HG02885 (cell line): ENCODE data around the gene GLRX.

Experiments
- ATAC-seq: cut with Tn5 transposase; IDR thresholded peaks from one replicate; pipeline ENCODE4 v1.9.1; 2021; ENCODE audit warnings: mild to moderate bottlenecking; ENCODE audit not compliant: unreplicated experiment, poor library complexity

The GLRX gene

DNA sequence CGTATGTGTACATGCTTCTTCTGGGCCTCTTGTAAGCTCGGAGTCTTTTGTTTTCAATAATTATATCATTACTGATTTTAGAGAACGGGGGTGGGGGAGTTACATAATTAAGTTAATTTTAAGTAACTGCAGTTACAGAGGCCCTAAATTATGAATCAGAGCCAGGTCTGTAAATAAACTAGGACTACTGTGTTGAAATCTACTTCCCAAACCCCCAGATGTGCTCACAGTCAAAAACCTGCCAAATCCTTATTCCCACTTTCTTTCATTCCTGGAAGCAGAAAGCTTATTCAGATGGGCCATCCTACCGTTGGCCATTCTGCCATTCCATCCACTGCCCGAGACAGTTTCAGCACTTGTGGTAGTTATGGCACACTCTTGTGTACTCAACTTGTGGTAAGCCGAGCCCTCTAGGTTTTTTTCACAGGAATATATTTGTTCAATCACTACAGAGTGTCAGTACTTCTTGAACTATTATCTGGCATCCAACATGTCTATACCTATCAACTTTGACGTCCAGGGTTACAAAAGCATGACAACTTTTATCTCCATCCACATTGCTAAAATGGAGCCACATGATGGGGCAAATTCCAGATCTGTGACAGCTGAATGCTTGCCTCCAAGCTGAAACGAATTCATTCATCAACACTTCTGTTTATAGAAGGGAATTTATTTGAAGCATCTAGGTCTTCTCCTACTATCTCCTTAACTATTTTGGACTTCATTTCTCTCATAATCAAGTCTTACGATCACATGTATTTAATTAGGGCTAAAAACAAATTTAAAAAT is 37.8 kb downstream of the GLRX start:
- ATAC-seq: no peak

DNA sequence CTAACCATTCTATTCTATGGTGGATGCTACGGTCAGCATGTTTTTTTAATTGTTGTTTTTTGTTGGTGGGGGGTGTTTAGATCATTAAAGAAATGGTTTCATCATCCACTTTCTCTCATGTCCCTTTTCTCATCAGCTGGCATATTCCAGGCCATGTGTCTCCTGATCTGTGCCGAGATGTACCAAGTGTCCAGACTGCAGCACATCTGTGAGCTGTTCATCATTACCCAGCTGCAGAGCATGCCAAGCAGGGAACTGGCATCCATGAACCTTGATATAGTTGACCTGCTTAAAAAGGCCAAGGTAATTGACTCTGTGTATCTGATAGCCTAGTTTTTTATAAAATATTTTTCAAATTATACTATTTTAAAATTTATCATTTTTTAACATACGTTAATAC is 38.9 kb downstream of the GLRX start:
- ATAC-seq: no peak

DNA sequence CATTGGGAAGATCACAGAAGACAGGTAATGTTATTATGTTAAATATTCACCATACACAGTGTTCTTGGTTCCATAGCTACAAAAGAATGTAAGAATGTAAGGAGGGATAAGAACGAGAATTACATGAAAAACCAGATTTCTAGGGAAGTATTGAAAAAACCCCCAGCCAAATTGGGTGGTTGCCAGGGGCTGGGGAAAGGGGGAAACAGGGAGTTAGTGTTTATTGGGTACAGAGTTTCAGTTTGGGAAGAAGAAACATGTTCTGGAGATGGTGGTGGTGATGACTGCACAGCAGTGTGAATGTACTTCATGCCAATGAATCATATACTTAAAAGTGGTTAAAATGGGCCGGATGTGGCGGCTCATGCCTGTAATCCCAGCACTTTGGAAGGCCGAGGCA is 40.3 kb downstream of the GLRX start:
- no peak for ATAC-seq

DNA sequence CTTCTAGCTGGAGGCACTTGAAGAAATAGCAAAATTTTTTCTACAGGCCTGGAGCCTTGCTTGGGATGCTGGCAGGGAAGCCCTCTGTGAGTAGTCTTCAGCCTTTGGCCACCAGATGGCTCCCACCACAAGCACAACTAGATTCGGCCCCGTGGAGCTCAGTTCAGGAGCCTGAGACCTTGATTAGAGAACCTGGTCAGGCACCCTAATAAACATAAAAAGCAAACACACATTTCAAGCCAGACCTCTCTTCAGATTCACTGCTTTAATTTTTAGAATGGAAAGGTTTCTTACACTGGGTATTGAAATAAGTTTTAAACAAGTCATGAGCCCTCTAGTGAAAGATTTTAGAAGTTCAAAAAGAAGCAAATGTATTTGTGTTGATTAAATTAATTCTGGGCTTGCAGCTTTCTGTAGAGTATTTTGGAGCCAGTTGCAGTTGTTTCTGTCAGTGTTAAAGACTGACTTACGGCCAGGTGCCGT is 41.4 kb downstream of the GLRX start:
- peak; percentile 99 for ATAC-seq

DNA sequence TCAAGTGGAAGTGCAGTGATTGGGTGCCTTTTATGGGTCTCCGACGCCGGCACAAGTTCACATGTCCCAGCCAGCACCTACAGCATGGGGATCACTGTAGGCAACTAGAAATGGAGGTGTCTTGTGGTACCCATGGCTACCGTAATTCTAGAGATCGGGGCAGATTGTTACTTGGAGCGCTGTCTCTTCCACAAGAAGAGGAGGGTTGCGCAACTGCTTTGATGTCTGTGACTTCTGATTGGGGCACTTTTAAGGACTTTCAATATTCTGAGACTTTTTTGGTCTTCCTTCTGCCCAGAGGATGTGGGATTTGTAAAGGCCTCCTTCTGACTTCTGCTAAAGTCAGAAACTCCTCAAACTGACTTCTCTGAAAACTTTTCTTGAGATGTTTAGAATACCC is 41.9 kb downstream of the GLRX start:
- no peak for ATAC-seq

DNA sequence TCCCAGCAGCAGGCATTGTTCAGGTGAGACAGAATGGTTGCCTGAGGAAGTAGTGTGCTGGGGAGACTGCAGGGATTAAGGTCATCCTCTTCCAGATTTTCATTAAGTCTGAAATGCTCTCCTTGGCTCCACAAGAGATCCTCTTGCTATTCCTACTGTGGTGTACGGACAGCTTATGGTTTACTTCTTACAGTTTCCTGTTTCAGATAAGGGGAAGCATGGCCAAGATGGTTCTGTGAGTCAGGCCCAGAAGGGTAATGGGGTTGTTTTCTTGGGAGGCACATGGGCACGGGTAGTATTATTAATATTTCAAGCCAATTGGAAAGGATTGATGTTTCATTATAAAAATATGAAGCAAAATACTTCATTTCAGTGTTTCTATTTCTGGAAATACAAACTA is 42.9 kb downstream of the GLRX start:
- no peak for ATAC-seq

DNA sequence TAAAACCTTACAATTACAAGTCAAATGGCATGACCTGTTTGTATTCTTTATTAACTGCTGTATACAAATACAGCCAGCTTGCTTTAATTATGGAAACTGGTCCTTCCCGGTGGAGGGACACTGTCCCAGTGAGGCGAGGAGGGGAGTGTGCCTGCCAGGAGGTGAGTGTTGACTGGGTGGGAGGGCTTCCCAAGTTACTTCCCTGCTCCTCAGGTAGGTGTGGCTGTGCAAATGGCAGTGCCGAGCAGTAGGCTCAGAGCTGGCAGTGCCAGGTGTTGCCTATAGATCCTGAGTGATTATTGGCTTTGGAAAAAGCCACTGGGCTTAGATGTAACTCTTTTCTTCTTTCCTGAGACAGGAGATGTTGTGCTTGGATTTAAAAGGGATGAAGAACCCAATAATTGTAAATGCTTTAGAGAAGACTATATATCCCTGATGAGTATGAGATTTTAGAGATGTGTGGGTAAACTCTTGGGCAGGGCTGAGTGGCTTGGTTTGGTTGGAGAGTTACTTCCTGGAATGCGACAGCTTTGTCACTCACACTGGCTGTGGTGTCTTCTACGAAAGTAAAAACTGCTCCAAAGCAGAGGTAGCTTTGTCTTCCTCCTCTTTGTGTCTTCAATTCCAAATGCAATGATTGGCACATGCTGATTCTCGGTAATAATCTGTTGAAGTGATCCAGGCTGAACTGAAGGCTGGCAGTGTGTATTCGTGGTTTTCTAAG is 43.7 kb downstream of the GLRX start:
- no peak for ATAC-seq

DNA sequence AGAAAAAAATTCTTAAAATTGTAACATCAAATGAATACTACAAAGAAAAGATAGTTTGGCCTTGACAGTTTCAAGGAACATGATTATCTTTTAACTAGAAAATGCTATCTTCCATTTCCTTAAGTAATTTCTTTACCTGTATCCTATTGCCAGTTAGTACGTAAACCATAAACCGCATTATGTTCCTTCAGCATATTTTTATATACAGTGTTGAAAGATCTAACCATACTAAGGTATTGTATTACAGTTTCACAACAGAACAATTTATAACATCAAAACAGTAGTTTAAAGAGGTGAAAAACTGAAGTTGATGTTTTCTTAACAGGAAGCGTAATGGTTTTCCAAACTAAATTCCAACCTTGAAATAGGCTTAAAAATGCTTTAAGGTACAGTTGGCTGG is 45.1 kb downstream of the GLRX start:
- no peak for ATAC-seq

DNA sequence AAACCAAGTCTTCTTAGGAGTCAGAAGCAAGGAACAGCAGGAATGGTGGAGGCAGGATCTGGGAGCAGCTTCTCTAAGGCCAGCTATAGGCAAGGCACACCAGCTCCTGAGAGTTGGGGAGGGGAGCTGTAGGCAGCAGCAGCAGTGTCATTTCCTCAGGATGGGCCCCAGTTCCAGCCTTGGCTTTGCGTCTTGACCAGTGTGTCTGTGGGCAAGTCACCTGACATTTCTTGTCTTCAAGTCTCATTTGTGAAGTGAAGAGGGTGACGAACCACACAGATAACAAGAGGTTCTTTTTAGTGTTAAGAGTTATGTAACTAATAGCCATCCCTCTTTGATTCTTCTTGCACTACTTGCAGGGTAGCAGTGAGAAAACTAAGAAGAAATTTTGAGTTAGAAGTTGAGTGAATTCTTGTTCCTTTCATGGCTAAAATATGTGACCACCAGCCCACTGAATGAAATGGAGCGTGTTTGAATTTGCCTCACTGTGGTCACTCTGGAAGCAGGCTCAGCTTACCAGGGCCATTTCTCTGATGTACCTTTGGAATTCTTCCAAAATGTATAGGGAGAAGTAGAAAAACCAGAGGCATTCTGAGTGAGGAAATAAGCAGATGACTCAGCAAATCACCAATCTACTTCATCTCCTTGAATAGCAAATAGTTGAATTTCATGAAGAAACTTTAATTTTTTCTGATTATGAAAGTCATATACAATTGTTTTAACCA is 49.0 kb downstream of the GLRX start:
- ATAC-seq: no peak

DNA sequence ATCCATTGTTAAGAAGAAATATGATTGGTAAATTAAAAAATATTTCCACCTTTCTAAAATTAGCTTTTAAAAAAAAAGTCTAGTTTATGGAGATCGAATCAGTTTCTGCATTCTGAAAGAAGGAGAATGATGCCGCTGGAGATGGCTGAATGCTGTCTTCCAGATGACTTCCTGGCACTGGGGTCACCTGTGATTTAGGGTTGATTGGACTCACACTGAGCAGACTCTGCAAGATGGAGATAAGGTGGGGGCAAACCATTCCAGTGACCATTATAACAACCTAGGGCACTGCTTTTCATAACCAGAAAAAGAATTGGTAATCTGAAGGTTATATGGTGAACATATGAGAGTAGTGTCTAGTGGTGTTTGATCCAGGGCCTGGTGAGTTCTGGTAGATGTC is 50.6 kb downstream of the GLRX start:
- no peak for ATAC-seq

DNA sequence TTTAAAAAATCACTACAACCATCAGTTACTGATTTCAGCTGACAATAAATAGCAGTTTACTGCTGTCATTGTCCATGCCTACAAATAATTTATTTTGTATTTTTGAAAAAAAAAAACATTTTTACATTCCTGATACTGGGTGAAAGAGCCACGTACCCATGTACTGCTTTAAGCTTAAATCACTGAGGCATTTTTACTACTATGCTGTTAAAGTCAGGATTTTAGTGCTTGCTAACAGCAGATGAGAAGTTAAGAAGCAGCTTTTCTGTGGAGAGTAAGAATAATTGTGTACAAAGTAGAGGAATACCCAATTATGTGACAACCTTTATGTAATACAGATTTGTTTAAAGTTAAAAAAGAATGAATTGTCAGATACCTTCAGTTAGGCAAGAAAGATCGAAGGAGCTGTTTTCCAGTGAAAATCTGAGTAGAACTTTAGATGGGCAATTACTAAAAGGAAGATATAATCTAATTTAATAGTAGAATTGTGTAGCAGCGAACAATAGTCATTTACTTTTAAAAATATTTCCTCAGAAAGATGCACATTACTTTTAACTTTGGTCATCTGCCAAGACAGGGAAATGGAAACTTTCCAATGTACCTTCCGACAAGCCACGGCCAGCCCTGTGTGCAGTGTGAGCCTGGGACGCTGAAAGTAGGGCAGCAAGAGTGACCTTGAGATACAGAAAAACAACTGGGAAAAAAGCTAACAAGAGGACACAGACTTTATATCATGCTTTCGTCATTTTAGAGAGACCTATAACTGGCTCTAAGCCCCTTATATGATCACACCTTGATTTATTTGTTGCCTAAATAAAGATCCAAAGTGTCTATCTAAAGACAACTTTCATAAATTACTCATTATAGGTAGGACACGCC is 51.5 kb downstream of the GLRX start:
- no peak for ATAC-seq

DNA sequence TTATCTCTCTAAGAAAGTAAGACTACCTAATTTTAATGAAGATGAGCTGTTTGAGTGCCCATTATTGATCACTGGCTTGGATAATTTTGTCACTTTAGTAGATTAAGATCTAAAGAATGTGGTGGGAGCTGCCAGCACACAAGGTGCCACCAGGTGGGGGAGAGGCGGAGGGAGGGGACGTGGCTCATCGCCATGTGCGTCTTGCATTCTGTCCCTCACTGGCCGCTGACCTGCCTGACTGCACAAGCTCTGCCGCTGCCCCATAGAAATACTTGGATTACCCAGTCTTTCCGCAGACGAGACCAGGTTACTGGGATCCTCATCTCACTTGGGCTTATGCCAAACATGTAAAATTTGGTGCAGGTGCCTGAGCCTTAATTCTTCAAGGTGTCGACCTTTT is 53.8 kb downstream of the GLRX start:
- ATAC-seq: no peak

DNA sequence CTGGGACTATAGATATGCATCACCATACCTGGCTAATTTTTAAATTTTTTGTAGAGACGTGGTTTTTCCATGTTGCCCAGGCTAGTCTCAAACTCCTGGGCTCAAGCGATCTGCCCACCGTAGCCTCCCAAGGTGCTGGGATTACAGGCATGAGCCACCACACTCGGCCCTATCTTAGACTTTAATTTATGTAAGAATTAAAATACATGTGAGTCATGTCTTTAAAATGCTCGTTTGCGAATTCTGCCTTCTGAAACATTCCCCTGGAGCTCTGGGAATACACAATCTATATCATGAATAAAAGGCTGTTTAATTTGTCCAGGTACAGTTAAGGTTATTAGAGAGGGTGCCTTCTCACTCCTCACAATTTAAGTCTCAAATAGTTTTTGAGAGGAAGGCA is 58.6 kb downstream of the GLRX start:
- no peak for ATAC-seq
